Activated T-cell treated with anti-CD3 and anti-CD28 coated beads, Interleukin-2, amount 50 U/mL, for 4 hours (primary cell): ENCODE results near the gene KCNJ15. TPM values are rescaled to one million over a fixed set of nuclear protein-coding genes. Genes with fewer than 3 reads are reported as not detected.
A peak's percentile ranks its signal among the peaks of the same experiment; 100 is the strongest.

Experiments used
- ATAC-seq, 2 donors: fragments of 200-7000 bp; cut with Tn5 transposase; one replicate each; pipeline ENCODE4 v1.10.0; 2021
- DNase-seq: peaks from one replicate; pipeline ENCODE4 v3.0.0-alpha.2; 2020
- H3K27me3 Mint-ChIP-seq: one replicate; pipeline ENCODE4 v1.8.0; 2021; ENCODE audit warnings: low read depth, mixed read lengths
- H3K36me3 Mint-ChIP-seq: one replicate; pipeline ENCODE4 v1.8.0; 2022; ENCODE audit warnings: mixed read lengths; ENCODE audit not compliant: insufficient read depth
- H3K4me1 Mint-ChIP-seq: one replicate; pipeline ENCODE4 v1.8.0; 2021; ENCODE audit warnings: low read depth, mixed read lengths
- H3K4me3 Mint-ChIP-seq: one replicate; pipeline ENCODE4 v1.8.0; 2021; ENCODE audit warnings: mild to moderate bottlenecking, moderate library complexity, mixed read lengths
- H3K9me3 Mint-ChIP-seq: one replicate; pipeline ENCODE4 v1.8.0; 2021; ENCODE audit warnings: mixed read lengths
- total RNA-seq, 3 donors: library from RNA; stranded (reverse); gene quantifications; one replicate each; pipeline ENCODE4 v1.2.1, GENCODE V29; 2021

The KCNJ15 gene
- total RNA-seq, 3 donors from 2014 or later, result 0.29 to 0.46 (median 0.40) TPM

GRCh38 chr21:38351176-38351959 lies 94.6 kb downstream of the KCNJ15 start:
- Mint-ChIP-seq H3K27me3 (peaks cover 6% of the 10 kb centered on the region), H3K4me3 (no peak overlapping the region), H3K36me3 (no peaks in the 10 kb centered on the region), H3K9me3 (no peaks in the 10 kb centered on the region), H3K4me1 (peaks cover 18% of the 10 kb centered on the region)
- ATAC-seq (no peak), DNase-seq (no peak)

GRCh38 chr21:38351961-38352521 lies 95.2 kb downstream of the KCNJ15 start:
- no peak for ATAC-seq

DNA sequence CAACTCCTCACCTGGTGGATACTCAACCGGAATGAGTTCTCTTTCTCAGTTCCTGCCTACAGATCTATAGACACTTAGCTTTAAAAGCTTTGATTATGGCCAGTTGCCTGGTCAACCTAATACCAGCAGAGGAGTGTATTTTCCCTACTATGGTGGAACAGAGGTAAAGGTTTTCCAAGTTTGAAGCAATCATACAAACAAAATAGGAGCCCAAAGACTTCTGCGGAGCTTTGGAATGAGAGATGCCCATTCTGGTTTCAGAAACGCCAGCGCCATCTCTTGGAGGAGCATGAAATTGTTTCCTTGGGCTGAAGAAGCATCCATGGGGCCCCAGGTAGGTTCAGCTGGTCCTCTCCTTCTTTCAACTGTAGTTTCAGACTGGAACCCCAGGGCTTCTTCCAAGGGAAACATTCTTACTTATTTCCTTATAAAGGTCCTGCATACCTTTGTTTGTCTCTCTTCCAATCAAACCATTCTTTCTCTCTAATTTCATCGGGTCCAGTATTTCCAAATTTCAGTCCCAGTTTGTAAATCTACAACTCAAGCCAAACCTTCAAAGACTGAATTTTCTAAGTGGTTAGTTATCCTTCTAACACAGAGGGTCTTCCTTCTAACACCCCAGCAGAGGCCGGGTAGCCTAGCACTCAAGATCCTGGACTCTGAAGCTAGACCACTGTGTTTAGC lies 95.9 kb downstream of the KCNJ15 start:
- H3K4me3 Mint-ChIP-seq, result no peak overlapping the region
- peaks cover 18% of the 10 kb centered on the region for H3K4me1 Mint-ChIP-seq
- DNase-seq, result peak; percentile 27
- no peaks in the 10 kb centered on the region for H3K9me3 Mint-ChIP-seq
- H3K36me3 Mint-ChIP-seq, result no peaks in the 10 kb centered on the region
- no peak for ATAC-seq
- H3K27me3 Mint-ChIP-seq, result peaks cover 6% of the 10 kb centered on the region

More at GRCh38 chr21:38351961-38352521, 95.2 kb downstream of the KCNJ15 start:
- H3K4me1 Mint-ChIP-seq, result peaks cover 18% of the 10 kb centered on the region
- no peaks in the 10 kb centered on the region for H3K36me3 Mint-ChIP-seq
- DNase-seq, result no peak
- peaks cover 6% of the 10 kb centered on the region for H3K27me3 Mint-ChIP-seq
- peak overlapping the region; percentile 10 for H3K4me3 Mint-ChIP-seq
- H3K9me3 Mint-ChIP-seq, result no peaks in the 10 kb centered on the region

GRCh38 chr21:38354231-38354630 lies 97.4 kb downstream of the KCNJ15 start:
- H3K27me3 Mint-ChIP-seq, result peaks cover 9% of the 10 kb centered on the region
- no peaks in the 10 kb centered on the region for H3K9me3 Mint-ChIP-seq
- H3K4me1 Mint-ChIP-seq, result peaks cover 12% of the 10 kb centered on the region
- DNase-seq (no peak), ATAC-seq (no peak)
- no peaks in the 10 kb centered on the region for H3K36me3 Mint-ChIP-seq
- no peak overlapping the region for H3K4me3 Mint-ChIP-seq

GRCh38 chr21:38354746-38355145 lies 98.0 kb downstream of the KCNJ15 start:
- DNase-seq, result no peak

DNA sequence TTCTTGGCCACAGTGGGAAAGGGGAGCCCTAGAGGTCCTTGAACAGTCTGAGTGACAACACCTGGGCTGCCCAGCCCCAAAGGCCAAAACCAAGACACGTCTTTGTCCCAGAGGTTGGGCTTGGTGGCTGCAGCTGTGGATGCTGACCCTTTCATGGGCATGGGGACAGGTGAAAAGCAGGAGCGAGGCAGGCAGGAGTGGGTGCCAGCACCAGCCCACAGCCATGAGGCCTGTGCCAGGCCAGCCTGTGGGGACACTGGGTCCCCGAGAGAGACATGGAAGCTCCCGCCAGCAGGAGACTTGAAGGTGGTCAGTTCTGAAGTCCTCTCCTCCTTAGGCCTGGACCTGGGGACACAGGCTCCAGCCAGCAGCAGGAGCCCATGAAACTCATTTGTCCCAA lies 98.6 kb downstream of the KCNJ15 start:
- H3K4me1 Mint-ChIP-seq, result peaks cover 7% of the 10 kb centered on the region
- no peaks in the 10 kb centered on the region for H3K9me3 Mint-ChIP-seq
- H3K27me3 Mint-ChIP-seq, result peaks cover 9% of the 10 kb centered on the region
- no peak for DNase-seq
- H3K36me3 Mint-ChIP-seq, result no peaks in the 10 kb centered on the region
- H3K4me3 Mint-ChIP-seq, result no peak overlapping the region
- ATAC-seq, result no peak

More at GRCh38 chr21:38354746-38355145, 98.0 kb downstream of the KCNJ15 start:
- Mint-ChIP-seq H3K9me3 (no peaks in the 10 kb centered on the region), H3K27me3 (peaks cover 9% of the 10 kb centered on the region), H3K36me3 (no peaks in the 10 kb centered on the region), H3K4me1 (peaks cover 9% of the 10 kb centered on the region), H3K4me3 (no peak overlapping the region)
- ATAC-seq, result no peak

- ATAC-seq (peak; percentile 73 to 80), DNase-seq (peak; percentile 72)
- H3K4me1 Mint-ChIP-seq, result peaks cover 7% of the 10 kb centered on the region
- no peaks in the 10 kb centered on the region for H3K9me3 Mint-ChIP-seq
- H3K36me3 Mint-ChIP-seq, result no peaks in the 10 kb centered on the region
- peaks cover 8% of the 10 kb centered on the region for H3K27me3 Mint-ChIP-seq
- no peak overlapping the region for H3K4me3 Mint-ChIP-seq
Measured at GRCh38 chr21:38355992-38356781, 99.4 kb downstream of the KCNJ15 start.

Other genes with a start within 250 kb of the KCNJ15 start
- under 1 TPM in 1 of 3 donors, not detected in 2; 0.18 TPM for gene ERG, start 241.5 kb downstream of the KCNJ15 start, total RNA-seq